Measurements from ENCODE around the gene MZT1.

MZT1 gene

DNA sequence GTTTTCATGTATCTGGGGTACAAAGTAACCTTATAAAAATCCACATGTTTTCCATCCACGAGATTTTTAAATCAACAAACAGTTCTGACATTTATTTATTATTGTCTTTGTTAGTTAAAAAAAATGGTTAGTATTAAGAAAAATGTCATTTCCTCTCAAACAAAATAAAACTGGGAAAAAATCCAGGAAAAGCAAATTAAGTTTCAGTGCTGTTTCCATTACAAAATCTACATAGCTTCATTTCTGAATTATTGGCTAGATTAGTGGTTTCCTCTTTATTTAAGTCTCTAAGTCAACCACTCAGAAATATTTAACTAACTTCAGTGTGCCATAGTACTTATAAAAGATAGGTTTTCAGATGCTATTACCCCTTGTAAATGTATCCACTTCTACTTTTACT lies 49.1 kb downstream of the MZT1 start:
- no peak for DNase-seq

DNA sequence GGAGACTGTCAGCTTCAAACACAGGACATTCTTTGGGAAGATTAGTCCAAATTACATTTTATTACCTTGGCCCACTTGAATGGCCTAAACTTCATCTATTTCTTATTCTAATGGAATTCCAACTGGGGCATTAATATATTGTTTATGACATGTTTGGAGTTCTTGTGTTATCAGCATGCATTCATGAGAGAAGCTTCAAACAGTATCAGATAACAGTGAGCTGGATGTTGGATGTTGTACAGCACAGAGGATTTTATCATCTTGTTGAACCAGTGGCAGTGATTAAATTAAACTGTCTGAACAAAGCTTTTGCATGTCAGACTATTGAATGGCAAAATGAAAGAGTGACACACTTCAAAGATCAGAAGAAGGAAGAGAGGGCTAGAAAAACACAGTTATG lies 50.0 kb downstream of the MZT1 start:
- DNase-seq = no peak

DNA sequence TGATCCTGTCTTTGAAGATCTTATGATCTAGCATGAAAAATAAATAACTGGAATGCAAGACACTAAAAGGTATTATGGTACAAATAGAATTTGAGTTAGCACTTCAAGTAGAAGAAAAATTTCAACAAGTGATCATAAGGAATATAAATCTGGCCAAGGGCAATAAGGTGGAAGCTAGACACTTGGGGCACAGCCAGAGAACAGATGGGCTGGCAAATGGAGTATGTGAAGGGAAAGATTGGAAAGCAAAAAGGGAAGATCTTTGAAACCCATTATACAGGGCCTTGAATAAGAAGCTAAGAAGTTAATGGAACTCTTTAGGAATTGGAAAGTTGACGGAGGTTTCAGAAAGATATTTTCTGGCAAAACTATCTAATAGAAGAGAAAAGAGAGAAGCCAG lies 61.0 kb downstream of the MZT1 start:
- DNase-seq = no peak

DNA sequence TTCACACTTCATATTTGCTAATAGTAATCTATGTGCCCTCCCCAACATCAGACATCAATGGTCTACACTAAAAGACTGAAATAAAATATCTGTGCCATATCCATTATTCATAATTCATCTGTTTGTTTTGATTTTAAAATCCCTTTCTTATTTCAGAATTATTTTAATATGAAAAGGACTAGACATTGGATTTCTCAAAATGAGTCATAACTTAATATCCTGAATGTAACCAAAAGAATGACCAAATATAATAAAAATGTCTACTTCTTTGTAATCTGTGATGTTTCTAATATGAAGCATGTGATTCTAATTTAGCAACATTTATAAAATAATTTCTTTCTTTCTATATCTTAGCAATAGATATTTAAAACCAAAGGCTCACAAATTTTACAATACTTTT lies 64.9 kb downstream of the MZT1 start:
- DNase-seq = no peak

Measured in activated CD4-positive, alpha-beta T cell treated with anti-CD3 and anti-CD28 coated beads, Interleukin-2, amount 50 U/mL, for 16 hours (primary cell).